SK-N-MC (cell line): ENCODE measurements around the gene CCDC92B.

Source experiments
- EZH2 ChIP-seq: fragments of 200-600 bp; sonication (generic); IDR thresholded peaks from one replicate; pipeline ENCODE4 v1.6.1; 2017; ENCODE audit warnings: antibody characterized with exemption
- FOXP2 ChIP-seq: optimal IDR thresholded peaks from 2 replicates; pipeline ENCODE3; 2011; ENCODE audit warnings: mild to moderate bottlenecking, moderate library complexity; ENCODE audit not compliant: insufficient read depth; ENCODE audit errors: extremely low read length, control extremely low read depth
- POLR2AphosphoS5 ChIP-seq: IDR thresholded peaks from 2 replicates; pipeline ENCODE4 v1.6.1; 2012; ENCODE audit warnings: mild to moderate bottlenecking, low read depth, low read length, borderline replicate concordance

DNA sequence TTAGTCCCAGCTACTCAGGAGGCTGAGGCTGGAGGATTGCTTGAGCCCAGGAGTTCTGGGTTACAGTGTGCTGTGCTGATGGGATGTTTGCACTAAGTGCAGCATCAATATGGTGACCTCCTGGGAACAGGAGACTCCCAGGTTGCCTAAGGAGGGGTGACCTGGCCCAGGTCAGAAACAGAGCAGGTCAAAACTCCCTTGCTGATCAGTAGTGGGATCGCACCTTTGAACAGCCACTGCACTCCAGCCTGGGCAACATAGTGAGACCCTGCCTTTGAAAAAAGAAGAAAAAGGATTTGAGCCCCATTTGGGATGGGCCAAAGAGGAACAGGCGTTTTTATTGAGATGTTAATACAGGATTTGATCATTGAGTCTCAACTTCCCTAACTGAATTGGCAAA lies 68.5 kb downstream of the CCDC92B start:
- TF ChIP-seq EZH2 = no peak
- TF ChIP-seq POLR2AphosphoS5 = no peak
- no peak for TF ChIP-seq FOXP2
